ENCODE measurements around the gene ADCY5. TPM values are rescaled to one million over a fixed set of nuclear protein-coding genes. Genes with fewer than 3 reads are reported as not detected.
A peak's percentile ranks its signal among the peaks of the same experiment; 100 is the strongest.

The ADCY5 gene
- total RNA-seq, 4 donors from 2014 or later: 119 to 251 (median 185) TPM

GRCh38 chr3:123445702-123446101, 3.2 kb downstream of the ADCY5 start:
- H3K27ac ChIP-seq: peak overlapping the region; percentile 93 to 98 (median 96)
- H3K9me3 ChIP-seq: no peaks in the 10 kb centered on the region
- no peaks in the 10 kb centered on the region for H3K36me3 ChIP-seq
- H3K27me3 ChIP-seq: peaks cover 25% of the 10 kb centered on the region
- peaks cover 0 to 74% (median 2%) of the 10 kb centered on the region in 3 donors for H3K4me1 ChIP-seq
- 15 to 37% methylated on average over 2 of the region's 2 CpGs for WGBS, 2 donors (ENCODE audit: low coverage in 1 of 2)
- TF ChIP-seq POLR2AphosphoS5 (IDR thresholded peaks at IDR 0.05) (no peak), POLR2A (IDR thresholded peaks at IDR 0.05) (no peak), EP300 (IDR thresholded peaks at IDR 0.05) (no peak)
- TF ChIP-seq, protein P1, sequence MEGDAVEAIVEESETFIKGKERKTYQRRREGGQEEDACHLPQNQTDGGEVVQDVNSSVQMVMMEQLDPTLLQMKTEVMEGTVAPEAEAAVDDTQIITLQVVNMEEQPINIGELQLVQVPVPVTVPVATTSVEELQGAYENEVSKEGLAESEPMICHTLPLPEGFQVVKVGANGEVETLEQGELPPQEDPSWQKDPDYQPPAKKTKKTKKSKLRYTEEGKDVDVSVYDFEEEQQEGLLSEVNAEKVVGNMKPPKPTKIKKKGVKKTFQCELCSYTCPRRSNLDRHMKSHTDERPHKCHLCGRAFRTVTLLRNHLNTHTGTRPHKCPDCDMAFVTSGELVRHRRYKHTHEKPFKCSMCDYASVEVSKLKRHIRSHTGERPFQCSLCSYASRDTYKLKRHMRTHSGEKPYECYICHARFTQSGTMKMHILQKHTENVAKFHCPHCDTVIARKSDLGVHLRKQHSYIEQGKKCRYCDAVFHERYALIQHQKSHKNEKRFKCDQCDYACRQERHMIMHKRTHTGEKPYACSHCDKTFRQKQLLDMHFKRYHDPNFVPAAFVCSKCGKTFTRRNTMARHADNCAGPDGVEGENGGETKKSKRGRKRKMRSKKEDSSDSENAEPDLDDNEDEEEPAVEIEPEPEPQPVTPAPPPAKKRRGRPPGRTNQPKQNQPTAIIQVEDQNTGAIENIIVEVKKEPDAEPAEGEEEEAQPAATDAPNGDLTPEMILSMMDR (IDR thresholded peaks at IDR 0.05): no peak
- ATAC-seq: no peak
- H3K4me3 ChIP-seq: peak overlapping the region; percentile 81 to 91

- Histone ChIP-seq H3K4me3 (peak overlapping the region; percentile 81 to 91), H3K9me3 (no peaks in the 10 kb centered on the region), H3K27me3 (peaks cover 19% of the 10 kb centered on the region), H3K36me3 (no peaks in the 10 kb centered on the region), H3K27ac (peak overlapping the region; percentile 93 to 98 (median 96)), H3K4me1 (peaks cover 0 to 74% (median 8%) of the 10 kb centered on the region in 3 donors)
- TF ChIP-seq, protein P1 (IDR thresholded peaks at IDR 0.05): peak; percentile 19 to 52 (median 32)
- TF ChIP-seq POLR2AphosphoS5 (IDR thresholded peaks at IDR 0.05): peak; percentile 21
- TF ChIP-seq POLR2A (IDR thresholded peaks at IDR 0.05): no peak
- WGBS, 2 donors (ENCODE audit: low coverage in 1 of 2): 60% methylated on average over 1 of the region's 1 CpG; no CpG with 5 or more reads in 1 of the 2 donors
- ATAC-seq: no peak
Observed at GRCh38 chr3:123444744-123445143, 4.1 kb downstream of the ADCY5 start.

DNA sequence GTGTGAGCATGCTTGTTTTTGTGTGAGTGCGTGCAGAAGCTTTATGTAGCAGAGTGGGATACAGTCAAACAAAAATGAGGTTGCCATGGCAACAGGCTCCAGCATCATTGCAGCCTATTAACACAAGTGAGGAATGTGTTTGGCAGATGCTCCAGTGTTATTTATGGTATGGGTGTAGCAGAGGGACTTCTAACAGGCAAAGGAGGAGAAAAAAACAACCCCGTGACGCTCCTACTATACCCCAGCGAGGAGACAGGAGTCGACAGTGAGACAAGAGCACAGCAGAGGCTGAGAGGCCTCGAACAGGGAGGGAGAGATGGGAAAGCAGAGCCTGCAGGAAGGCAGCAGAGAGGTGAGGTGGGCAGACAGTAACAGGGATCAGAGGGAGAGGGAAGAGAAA, 4.9 kb downstream of the ADCY5 start:
- H3K4me1 ChIP-seq: peaks cover 0 to 78% (median 8%) of the 10 kb centered on the region in 3 donors
- TF ChIP-seq, protein P1 (IDR thresholded peaks at IDR 0.05): peak in 2 of 4 experiments; percentile 8 to 18
- TF ChIP-seq EP300 (IDR thresholded peaks at IDR 0.05): no peak
- TF ChIP-seq POLR2A (IDR thresholded peaks at IDR 0.05): peak in 1 of 2 donors; percentile 17
- no peaks in the 10 kb centered on the region for H3K9me3 ChIP-seq
- peak overlapping the region; percentile 93 to 98 (median 96) for H3K27ac ChIP-seq
- no peaks in the 10 kb centered on the region for H3K36me3 ChIP-seq
- peak; percentile 22 for ATAC-seq
- H3K27me3 ChIP-seq: peaks cover 16% of the 10 kb centered on the region
- H3K4me3 ChIP-seq: peak overlapping the region; percentile 81 to 91
- 16 to 21% methylated on average over 6 of the region's 6 CpGs for WGBS, 2 donors (ENCODE audit: low coverage in 1 of 2)

- Histone ChIP-seq H3K27ac (peak overlapping the region; percentile 15 to 98 (median 96)), H3K27me3 (peaks cover 8% of the 10 kb centered on the region), H3K4me1 (peaks cover 0 to 80% (median 5%) of the 10 kb centered on the region in 3 donors), H3K9me3 (no peaks in the 10 kb centered on the region), H3K36me3 (no peaks in the 10 kb centered on the region), H3K4me3 (peak overlapping the region in 1 of 2 donors; percentile 91)
- ATAC-seq: no peak
- TF ChIP-seq POLR2A (IDR thresholded peaks at IDR 0.05) (no peak), POLR2AphosphoS5 (IDR thresholded peaks at IDR 0.05) (no peak), EP300 (IDR thresholded peaks at IDR 0.05) (no peak)
- TF ChIP-seq, protein P1 (IDR thresholded peaks at IDR 0.05): no peak
- 33 to 46% methylated on average over 1 to 2 of the region's 7 CpGs for WGBS, 2 donors (ENCODE audit: low coverage in 1 of 2)
Observed at GRCh38 chr3:123442908-123443307, 6.0 kb downstream of the ADCY5 start.

DNA sequence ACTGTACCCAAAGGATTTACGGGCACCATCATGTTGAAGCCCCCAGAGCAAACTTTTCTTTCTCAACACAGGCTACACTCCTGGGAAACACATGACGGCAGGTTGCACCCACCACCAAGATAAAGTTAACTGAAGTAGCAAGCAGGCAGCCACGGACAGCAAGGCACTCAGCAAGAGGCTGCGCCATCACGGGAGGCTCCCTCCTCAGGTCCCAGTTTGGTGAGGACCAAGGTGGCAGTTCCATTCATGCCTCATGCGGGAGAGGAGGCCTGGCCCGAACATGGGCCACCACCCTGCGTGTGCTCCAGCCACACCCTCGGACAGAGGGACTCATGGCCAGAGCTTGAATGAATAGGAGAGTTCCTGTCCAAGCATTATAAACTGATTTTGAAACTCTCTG, 6.8 kb downstream of the ADCY5 start:
- ATAC-seq: no peak
- Histone ChIP-seq H3K27ac (peak overlapping the region; percentile 15 to 98 (median 96)), H3K36me3 (no peaks in the 10 kb centered on the region), H3K9me3 (no peaks in the 10 kb centered on the region), H3K4me3 (peak overlapping the region in 1 of 2 donors; percentile 91), H3K4me1 (peaks cover 0 to 88% (median 5%) of the 10 kb centered on the region in 3 donors), H3K27me3 (peaks cover under 1% of the 10 kb centered on the region)
- no peak for TF ChIP-seq POLR2AphosphoS5 (IDR thresholded peaks at IDR 0.05)
- TF ChIP-seq, protein P1 (IDR thresholded peaks at IDR 0.05): no peak
- no peak for TF ChIP-seq EP300 (IDR thresholded peaks at IDR 0.05)
- TF ChIP-seq POLR2A (IDR thresholded peaks at IDR 0.05): no peak
- 34 to 42% methylated on average over 4 to 9 of the region's 9 CpGs for WGBS, 2 donors (ENCODE audit: low coverage in 1 of 2)
